Measurements from ENCODE around the gene GPN1.
"Not testable (repeated sequence)": the region's sequence is repeated elsewhere in the genome, so short reads cannot be mapped to it uniquely, and the experiment has no call there.

The GPN1 gene

DNA sequence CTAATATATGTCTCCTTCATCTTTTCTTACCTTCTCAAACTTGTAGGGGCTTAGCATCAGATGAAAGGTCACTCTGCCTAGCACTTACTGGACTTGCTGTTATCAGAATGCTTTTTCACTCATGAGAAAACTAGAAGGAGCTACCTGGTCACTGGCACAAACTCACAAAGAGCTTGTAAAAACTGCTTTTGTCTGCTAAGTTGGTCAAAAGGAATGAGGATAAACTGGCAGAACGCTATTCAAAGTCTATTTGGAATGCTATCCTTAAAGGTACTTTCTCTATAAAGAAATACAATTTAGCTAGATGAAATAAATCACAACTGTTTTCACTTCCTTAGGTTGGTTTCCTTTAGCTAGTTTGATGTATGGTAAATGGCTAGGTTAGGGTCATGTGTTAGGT is 2.5 kb upstream of the GPN1 start:
- DNase-seq (ENCODE audit: extremely low spot score, insufficient read length, low read depth); FAIRE-seq: not testable (repeated sequence)

GRCh38 chr2:27626921-27627320 is 1.9 kb upstream of the GPN1 start:
- peak; percentile 49 for FAIRE-seq

GRCh38 chr2:27627963-27628766 is 685 bp upstream of the GPN1 start:
- DNase-seq (ENCODE audit: extremely low spot score, insufficient read length, low read depth): no peak
- no peak for FAIRE-seq

More at GRCh38 chr2:27626921-27627320, 1.9 kb upstream of the GPN1 start:
- not testable (repeated sequence) for DNase-seq (ENCODE audit: extremely low spot score, insufficient read length, low read depth)

DNA sequence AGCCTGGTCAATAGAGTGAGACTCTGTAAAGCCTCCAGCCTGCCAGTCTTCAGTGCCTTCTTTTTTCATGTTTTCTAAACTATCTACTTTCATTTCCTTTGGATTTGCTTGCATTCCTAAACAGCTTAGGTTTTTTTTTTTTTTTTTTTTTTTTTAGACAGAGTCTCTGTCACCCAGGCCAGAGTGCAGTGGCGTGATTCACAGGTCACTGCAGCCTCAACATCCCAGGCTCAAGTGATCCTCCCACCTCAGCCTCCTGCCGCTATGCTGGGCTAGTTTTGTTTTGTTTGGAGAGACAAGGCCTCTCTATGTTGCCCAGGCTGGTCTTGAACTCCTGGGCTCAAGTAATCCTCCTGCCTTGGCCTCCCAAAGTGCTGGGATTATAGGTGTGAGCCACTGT is 1.4 kb downstream of the GPN1 start:
- not testable (repeated sequence) for FAIRE-seq

DNA sequence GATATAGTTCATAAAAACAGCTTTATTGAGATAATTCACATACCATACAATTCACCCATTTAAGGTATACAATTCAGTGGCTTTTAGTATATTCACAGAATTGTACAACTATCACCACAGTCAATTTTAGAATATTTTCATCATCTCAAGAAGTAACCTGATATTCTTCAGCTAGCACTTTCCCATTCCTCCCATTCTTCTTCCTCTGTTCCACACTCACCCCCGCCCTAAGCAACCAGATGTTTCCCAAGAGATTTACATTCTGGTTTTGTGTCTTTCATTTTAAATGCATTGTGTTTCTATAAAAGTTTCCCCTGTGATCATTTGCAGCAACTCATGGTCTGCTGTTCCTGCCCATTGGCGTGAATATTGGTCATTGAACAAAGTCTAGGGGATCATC is 5.4 kb downstream of the GPN1 start:
- no peak for FAIRE-seq

More for the DNA sequence above, 1.4 kb downstream of the GPN1 start:
- not testable (repeated sequence) for DNase-seq (ENCODE audit: extremely low spot score, insufficient read length, low read depth)

DNA sequence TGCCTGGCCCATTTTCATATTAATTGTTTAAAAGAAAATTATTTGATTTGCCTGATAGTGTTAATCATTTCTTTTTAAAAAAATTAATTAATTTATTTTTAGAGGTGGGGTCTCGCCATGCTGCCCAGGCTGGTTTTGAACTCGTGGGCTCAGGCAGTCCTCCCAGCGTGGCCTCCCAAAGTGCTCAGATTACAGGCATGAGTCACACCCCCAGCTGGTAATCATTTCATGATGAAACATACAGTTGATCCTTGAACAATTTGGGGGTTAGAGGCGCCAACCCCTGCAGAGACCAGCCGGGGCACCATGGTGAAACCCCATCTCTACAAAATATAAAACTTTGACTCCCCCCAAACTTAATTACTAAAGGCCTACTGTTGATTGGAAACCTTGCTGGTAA is 7.9 kb downstream of the GPN1 start:
- no peak for DNase-seq (ENCODE audit: extremely low spot score, insufficient read length, low read depth)
- FAIRE-seq: no peak

More for the DNA sequence above, 5.4 kb downstream of the GPN1 start:
- no peak for DNase-seq (ENCODE audit: extremely low spot score, insufficient read length, low read depth)

GRCh38 chr2:27638037-27638637 is 9.3 kb downstream of the GPN1 start:
- FAIRE-seq (no peak), DNase-seq (ENCODE audit: extremely low spot score, insufficient read length, low read depth) (no peak)

DNA sequence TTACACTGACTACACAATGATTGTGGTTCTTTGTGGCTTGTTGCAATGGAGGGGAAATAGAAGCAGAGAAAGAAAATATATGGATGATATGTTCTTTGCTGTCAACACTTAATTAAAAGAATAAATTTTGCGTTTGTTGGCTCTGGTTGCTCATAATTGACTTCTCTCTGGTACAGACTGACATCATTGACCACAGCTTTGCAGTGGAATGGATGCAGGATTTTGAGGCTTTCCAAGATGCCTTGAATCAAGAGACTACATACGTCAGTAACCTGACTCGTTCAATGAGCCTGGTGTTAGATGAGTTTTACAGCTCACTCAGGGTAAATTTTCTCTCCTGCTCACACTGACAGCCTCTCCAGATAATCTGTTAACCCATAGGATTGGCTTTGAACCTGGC is 9.9 kb downstream of the GPN1 start:
- DNase-seq (ENCODE audit: extremely low spot score, insufficient read length, low read depth) (no peak), FAIRE-seq (no peak)

DNA sequence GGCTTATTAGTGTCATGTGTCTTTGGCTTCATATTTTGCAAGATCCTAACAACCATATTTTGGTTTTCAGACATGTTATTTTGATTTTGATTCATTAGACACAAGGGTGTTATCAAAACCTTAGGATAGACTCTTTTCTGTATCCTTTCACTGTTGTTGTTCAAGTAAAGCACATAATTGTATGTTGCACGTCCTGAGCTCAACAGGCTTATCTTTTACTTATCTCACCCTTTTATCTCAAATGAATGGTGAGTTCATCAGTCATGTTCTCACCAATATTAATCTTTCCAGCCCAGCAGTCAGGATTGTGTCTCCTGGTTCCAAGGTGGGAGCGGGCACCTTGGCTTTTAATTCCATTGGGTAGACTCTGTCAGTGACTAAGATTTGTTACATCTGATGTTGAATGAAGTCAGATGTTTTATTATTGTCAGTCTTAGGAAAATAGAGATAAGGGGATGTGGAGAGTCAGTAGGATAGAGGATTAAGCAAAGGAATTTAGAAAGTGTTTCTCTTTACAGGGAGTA is 11.9 kb downstream of the GPN1 start:
- FAIRE-seq: no peak
- DNase-seq (ENCODE audit: extremely low spot score, insufficient read length, low read depth): no peak

DNA sequence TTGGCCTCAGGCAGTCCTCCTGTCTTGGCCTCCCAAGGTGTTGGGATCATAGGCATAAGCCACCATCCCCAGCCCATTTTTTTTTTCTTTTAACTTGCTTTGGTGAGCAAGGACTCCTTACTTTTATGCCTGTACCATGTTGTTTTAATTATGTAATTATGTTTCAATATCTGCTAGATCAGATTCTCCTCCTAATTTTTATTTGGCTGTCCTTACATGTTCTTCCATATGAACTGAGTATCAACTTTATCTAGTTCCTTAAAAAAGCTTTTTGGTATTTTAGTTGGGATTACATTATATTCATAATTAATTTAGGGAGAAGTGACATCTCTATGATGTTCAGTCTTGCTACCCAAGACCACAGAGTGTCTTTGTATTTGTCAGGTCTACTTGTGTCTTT is 16.3 kb downstream of the GPN1 start:
- no peak for DNase-seq (ENCODE audit: extremely low spot score, insufficient read length, low read depth)
- no peak for FAIRE-seq

- FAIRE-seq (no peak), DNase-seq (ENCODE audit: extremely low spot score, insufficient read length, low read depth) (no peak)
Observed at GRCh38 chr2:27647289-27647688, 18.4 kb downstream of the GPN1 start.

GRCh38 chr2:27647737-27648136 is 18.9 kb downstream of the GPN1 start:
- FAIRE-seq: no peak
- no peak for DNase-seq (ENCODE audit: extremely low spot score, insufficient read length, low read depth)

DNA sequence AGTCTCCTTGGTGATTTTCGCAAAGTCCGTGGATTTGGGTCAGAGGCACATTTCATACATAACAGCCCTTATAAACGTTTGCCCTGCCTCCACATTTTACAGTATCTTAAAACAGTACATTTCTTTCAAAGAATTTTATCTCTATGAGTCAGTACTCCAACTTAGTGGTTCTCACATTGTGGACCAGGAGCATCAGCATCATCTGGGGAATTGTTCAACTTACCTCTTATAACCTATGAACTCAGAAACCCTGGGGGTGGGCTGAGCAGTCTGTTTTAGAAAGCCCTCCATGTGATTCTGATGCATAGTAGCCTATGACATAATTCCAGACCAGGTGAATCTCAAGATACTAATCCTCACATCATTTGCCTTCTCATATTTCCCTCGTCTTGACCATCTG is 22.2 kb downstream of the GPN1 start:
- no peak for FAIRE-seq
- DNase-seq (ENCODE audit: extremely low spot score, insufficient read length, low read depth): no peak

DNA sequence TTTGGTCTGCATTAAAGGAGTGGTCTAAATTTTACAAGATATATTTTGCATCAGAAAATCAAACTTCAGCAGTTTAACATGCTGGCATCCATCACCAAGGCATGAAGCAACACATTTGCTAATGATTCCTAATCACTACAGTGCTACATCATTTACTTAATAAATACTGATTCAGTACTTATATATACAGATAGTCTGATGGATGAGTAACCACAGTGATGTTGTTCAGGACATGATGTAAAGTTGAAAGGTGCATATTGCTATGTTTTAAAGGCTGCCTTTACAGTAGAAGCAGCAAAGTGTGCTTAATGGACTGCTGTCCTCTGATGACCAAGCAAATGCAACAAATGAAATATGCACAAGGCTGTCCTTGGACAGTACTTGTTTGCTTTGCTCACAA is 23.5 kb downstream of the GPN1 start:
- FAIRE-seq: no peak
- no peak for DNase-seq (ENCODE audit: extremely low spot score, insufficient read length, low read depth)

- FAIRE-seq (no peak), DNase-seq (ENCODE audit: extremely low spot score, insufficient read length, low read depth) (no peak)
Observed at GRCh38 chr2:27652790-27653189, 23.9 kb downstream of the GPN1 start.

DNA sequence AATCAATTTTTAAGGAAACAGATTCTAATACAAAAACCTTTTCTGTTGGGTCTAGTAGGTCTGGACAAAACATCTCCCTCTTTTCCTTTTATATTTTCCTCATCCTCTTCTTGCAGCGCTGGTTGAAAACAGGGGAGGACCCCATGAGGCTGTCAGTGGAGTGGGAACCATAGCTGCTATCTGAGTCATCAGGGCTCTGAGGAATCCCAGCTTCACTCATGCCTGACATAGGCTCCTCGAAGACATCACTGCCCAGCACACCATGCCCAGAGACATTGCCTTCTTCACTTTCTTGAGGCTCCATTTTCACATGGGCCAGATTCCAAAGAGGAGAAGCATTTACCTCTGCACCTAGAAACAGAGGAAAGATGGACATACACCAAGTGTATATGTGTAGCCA is 24.5 kb downstream of the GPN1 start:
- DNase-seq (ENCODE audit: extremely low spot score, insufficient read length, low read depth) (no peak), FAIRE-seq (no peak)

DNA sequence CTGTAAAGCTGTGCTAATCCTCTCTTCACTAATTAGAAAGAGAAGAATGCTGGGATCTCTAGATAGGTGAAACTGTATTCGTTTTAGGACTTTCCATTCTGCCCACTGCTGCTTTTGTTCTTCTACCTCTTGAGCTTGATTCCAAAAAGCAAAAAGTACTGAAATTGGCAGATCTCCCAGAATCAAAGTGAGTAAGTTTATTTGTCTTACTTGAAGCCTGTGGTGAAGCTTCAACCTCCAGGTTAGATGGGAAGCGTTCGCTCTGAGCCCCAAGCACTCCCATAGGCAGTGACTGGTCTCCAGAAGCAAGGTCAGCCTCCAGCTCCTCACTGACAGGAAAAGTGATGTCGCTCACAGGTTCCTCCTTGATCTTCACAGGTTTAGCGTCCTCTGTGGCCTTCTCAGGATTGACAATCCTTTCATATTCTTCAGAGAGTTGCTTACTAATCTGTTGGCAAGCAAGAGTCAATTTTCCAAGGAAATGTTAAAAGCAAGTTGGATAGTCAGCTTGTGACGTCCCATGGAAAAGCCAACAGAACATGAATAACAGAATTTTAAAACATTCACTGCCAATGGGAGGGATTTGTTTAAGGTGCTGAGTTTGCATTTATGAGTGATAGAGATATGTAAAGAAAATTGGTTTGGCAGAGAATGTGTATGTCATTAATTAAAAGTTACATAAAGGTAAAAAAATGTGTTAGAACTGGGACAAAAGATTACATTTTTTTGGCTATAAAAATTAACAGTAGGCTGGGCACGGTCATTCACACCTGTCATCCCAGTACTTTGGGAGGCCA is 26.5 kb downstream of the GPN1 start:
- DNase-seq (ENCODE audit: extremely low spot score, insufficient read length, low read depth): no peak
- no peak for FAIRE-seq

DNA sequence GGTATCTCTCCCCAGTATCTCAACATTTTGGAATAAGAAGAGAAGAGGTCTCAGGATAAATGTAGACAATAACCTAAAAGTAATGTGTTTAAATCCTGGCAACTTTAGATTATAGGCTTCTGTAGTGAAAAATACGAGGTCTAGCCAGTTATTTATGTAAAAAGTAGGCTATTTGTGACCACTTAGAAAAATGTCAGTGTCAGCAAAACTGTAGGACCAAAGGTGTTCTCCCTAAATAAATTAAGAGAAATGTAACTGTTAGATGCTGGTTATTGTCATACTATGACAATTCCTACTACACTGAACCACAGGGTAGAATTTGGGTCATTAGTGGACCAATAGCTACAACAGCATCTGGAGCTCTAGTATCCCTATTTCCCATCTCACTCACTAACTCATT is 32.5 kb downstream of the GPN1 start:
- FAIRE-seq (no peak), DNase-seq (ENCODE audit: extremely low spot score, insufficient read length, low read depth) (no peak)

- peak; percentile 87 for FAIRE-seq
- DNase-seq (ENCODE audit: extremely low spot score, insufficient read length, low read depth): peak; percentile 58
Observed at GRCh38 chr2:27663285-27664153, 34.7 kb downstream of the GPN1 start, which contains the start of the genes SLC4A1AP and SUPT7L. Gene SLC4A1AP, plus strand, starts transcription at chr2:27663889. Its CDS starts 26 bp downstream, at chr2:27663915. Gene SUPT7L, minus strand, starts transcription at chr2:27663614. Its CDS starts 1,422 bp downstream, at chr2:27662192.

All from GM18507 (cell line).